KG1 (cell line): ENCODE results near the gene ZFP90.
"Not testable (repeated sequence)": the region's sequence is repeated elsewhere in the genome, so short reads cannot be mapped to it uniquely, and the experiment has no call there.

Source experiments
- DNase-seq: peaks from one replicate; lab custom pipeline; 2025; lab: John Stamatoyannopoulos, UW

ZFP90 gene

DNA sequence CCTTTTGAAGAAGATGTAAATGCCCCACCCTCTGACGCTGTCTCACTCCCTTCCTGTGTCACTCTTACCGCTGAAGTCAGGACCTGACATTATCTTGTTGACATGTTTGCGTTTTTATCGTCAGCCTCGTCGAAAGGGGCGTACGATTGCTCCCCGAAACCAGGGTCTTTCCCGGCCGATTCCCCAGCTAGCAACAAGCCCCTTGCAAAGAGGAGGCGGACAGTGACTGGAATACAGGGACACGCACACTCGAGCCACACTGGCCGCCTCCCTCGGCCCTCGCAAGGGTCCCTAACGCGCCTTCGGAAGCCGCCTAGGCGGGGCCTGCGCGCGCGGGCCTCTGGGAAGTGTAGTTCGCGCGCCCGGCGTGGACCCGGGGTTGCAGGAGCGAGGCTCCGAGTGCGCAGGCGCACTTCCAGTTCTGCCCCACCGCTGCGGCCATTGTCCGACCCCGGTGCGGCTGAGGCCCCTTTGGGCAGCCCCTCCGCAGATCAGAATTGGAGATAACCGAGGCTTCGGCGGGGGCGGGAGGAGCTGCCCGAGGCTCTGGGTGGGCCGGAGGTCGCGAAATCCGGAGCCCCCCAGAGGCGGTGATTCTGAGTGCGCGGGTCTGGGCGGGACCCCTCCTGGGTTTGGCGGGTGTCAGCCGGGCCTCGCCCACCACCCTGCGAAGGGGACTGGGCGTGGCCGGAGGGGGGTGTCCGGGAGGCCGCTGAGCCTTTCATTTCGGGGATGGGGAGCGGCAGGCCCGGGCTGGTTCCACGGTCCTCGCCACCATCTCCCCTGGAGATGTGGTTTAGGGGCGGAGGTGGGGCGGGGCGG lies at the start of gene ZFP90:
Gene ZFP90, plus strand, starts transcription at position 412 of the 822 bp plus-strand sequence. CDS start 502 bp downstream, outside the sequence.
- DNase-seq, result peak; percentile 86

DNA sequence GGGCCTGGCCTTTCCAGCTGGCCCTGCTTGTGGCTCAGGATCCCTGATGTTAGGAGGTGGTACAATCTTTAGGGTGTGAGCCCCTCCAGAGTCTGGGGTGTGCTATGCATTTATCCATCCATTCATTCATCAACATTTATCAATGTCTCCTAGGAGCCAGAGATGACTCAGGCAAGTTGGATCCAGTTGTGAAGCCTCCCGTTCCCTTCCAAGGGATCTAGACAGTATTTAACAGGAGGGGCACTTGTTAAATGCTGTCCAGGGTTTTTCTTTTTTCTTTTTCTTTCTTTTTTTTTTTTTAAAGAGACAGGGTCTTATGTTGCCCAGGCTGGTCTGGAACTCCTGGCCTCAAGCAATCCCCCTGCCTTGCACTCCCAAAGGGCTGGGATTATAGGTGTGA lies 48.7 kb upstream of the ZFP90 start:
- DNase-seq, result no peak

DNA sequence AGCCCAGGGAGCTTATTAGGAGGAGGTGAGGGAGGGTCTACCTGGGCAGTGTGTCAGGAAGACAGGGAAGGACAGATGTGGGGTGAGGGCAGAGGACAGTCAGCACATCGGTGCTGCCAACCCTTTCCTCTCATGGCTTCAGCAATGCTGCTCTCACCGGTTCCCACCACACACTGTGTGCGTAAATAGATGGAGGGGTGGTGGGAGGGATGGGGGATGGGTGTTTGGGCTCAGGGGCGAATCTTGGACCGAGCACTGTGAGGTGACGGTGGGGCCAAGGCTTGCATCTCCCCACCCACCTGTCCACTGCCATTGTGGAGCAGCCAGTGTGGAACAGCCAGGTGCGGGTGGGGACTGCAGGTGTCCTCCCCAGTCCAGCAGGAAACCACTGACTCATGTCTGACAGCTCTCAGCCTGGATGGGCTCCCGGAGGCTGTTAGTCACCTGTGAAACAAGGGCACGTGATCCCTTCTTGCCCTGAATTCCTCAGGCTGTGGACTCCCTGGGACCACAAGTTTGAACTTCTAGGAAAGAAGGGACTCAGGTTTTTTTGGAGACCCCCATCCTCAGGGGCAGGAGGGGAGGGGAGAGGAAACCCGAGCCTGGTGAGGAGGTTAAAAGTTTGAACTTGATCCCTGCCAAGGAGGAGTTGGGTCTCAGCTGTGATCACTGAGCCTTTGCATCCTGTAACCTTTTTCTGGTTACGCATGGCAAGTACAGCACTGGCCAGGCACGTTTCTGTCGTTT lies 48.1 kb upstream of the ZFP90 start:
- no peak for DNase-seq

DNA sequence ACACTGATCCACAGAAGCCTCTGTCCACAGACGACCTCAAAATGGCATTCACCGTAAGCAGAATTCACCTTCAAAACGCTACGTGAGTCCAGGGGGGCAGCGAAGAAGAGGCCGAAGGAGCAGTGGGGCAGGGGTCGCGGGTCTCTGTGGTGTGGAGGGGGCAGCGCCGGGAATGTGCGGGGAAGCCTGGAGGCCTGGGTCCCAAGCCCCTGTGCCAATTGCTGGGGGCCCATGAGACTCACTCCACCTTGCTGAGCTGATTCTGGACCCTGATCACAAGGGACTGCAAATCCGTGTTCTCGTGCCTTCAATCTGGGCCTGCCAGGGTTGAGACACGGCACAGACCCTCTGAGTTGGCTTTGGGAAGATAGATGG lies 47.5 kb upstream of the ZFP90 start:
- DNase-seq, result no peak

DNA sequence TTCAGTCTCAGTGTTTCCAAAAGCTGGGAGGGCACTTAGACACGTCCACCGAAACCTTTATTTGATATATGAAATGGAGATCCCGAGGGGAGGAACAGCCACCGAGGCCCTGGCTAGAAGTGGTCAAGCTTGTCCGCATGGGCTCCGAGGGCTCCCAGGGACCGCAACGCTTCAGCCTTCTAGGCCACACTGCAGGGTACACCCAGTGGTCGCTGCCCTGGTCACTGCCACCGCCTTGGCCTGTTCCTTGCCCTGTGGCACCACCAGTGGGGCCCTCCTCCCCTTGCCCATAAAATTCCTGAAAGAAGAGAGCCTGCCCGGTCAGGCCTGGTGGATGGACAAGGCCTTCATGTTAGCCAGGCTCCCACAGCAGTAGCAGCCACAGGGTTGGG lies 46.9 kb upstream of the ZFP90 start:
- DNase-seq, result no peak

DNA sequence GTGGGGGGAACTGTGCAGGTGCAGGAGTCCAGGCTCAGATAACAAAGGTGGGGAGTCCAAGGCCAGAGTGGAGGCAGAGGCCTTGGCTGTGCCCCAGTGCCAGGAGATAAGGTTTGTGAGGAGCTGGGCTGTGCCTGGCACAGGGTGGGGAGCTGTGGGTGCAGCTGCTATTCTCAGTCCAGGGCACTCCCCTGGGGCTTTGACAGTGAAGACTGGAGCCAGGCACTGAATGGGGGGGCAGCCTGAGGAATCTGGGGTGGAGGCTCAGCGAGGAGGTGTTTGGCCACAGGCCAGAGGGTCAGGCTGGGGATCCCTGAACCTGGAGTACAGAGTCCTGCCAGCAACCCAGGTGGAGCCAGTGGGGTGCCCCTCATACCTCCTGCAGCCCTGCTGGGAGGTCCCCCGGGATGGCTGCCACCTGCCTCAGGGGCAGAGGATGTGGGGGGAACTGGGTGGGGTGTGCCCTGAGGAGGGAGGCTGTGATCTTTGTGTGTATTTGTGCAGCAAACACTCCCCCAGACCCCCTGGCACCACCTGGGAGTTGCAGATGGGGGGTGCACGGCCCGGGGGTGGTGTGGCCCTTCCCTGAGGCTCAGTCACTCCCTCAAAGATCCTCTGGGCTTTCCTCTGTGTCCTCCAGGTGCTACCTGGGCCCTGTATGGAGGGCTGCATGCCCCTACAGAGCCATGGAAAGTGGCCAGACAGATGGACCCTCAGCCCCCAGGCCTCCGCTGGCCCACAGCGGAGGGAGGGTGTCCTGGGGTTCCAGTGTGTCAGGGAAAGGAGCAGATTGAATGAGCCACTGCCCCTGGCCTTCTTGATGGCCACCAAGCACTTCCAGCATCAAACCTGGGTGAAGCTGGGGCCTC lies 46.3 kb upstream of the ZFP90 start:
- no peak for DNase-seq

DNA sequence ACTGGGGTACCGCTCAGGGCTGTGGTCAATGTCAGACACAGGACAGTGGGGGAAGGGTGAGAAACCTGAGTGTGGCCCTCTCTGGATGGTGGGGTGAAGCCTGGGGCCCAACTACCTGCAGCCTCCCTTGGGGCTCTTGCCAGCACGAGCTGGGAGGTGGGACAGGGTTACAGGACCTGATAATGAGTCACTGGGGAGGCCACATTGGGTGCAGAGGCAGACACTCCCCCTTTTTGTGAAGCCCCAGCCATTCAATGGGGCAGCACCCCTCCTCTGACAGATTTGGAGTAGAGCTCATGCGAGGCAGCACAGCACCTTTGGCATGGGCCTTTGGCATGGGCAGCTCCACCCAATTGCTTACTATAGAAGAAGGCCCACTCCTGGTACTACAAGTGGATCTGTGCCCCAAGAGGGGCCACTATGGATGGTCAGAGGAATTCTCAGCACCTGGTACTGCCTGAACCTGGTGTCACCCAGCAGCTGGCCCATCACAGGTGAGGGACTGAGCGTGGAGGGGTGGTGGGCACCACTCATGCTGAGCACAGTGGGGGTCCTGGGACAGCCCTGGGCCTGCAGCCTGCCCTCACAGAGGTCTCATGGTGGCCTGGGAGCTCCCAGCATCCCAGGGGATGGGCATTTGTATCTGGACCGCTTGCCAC lies 45.5 kb upstream of the ZFP90 start:
- no peak for DNase-seq

DNA sequence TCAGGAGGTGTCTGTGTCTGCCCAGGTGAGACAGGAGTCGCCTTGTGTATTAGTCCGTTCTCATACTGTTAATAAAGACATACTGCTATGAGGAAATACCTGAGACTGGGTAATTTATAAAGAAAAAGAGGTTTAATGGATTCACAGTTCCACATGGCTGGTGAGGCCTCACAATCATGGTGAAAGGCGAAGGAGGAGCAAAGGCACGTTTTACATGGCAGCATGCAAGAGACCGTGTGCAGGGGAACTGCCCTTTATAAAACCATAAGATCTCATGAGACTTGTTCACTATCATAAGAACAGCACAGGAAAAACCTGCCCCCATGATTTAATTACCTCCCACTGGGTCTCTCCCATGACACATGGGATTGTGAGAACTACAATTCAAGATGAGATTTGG lies 44.8 kb upstream of the ZFP90 start:
- DNase-seq, result not testable (repeated sequence)

DNA sequence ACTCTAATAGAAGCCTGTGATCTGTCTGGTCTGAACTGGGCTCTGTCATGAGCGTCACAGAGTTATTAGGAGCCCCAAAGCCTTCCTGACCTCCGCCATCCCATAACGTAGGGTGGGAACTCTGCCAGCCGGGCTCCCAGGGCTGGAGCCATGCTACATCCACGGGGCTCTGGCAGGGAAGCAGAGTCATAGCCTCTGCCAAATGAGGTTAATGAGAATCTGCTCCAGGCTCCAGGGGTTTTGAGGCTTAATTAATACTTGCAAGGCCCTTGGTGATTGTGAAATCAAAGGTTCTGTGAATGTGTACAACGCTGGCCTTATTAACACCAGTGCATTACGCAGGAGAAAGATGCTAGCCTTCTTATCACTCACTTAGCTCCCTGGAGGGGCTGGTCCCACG lies 42.4 kb upstream of the ZFP90 start:
- no peak for DNase-seq

DNA sequence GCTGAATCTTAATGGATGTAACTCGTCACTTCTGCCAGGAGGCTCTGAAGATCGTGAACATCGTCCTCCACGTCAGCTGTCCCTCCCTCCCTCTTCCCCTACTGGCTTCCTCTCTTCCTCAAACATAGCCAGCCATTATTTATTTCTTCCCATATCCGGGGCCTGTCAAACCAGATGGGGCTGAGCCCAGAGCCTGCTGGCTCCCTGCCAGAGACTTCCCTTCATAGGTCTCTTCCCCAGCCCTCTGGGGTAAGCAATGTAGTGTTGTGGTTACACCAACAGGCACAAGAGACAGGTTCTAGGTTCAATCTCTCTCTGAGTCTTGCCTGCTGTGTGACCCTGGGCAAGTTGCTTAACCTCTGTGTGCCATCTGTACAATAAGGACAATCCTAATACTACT lies 40.1 kb upstream of the ZFP90 start:
- DNase-seq, result peak; percentile 14

DNA sequence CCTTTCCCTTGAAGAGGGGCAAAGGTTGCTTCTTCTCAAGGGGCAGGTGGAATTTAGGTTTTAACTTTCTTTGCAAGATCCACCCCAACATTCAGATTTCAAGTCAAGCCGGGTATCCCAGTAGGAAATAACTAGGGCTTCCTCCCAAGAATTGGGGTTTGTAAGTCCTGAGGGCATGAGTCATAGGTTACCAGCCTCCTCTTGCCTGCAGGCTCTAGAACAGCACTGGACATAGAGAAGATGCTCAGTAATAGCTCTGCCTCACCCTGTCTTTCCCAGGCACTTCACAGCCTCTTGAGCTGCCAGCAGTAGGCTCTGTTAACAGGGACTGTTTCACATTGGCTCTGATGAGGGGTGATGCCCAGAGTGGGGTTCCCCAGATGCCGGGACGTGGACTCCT lies 35.8 kb upstream of the ZFP90 start:
- DNase-seq, result no peak

DNA sequence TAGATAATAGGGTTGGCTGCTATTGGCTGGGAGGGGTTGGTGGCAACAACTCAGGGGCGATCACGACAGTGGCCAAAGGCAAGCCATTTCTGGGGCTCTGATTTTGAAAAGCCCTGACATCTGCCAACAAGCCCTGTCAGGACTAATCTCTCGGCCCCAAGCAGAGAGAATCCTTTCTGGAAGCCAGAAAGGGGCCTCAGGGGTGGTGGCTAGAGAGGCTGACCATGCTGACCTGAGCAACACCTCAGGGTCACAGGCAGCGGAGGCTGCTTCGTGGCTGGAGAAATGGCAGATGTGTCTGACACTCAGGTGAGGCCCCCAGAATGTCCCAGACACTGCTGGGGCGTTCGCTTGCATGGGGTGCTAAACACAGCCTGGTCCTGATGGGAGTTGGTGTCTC lies 35.0 kb upstream of the ZFP90 start:
- no peak for DNase-seq

DNA sequence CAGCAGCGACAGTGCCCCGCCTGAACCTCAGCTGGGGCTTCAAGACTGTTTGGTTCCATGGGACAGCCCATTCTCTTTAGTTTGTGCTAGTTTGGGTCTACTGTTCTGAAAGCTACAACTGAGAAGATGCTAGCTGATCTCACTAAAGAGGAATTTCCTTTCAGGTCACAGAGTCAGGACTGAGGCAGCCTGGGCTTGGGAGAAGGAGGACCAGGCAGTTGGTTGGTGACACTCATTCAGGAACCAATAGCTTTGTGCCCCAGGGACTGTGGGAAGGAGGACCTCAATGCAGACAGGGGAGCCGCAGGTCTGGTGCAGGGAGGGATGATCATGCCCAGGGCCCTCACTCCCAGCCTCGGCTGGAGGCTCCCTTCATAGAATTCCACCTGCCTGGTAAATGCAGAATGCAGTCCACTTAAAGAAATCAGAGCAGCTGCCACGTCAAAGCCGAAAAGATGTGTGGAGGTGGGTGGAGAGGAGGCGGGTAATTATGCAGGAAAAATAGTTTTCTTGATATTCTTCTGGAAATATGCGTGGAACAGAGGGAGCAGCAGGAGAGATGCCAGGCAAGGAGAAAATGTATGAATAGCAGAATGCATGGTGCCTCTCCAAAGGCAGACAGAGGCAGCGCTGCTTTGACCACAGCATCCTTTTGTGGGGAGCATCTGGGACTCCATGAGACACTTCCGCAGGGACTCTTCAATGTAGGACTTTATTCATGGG lies 32.6 kb upstream of the ZFP90 start:
- DNase-seq, result no peak

DNA sequence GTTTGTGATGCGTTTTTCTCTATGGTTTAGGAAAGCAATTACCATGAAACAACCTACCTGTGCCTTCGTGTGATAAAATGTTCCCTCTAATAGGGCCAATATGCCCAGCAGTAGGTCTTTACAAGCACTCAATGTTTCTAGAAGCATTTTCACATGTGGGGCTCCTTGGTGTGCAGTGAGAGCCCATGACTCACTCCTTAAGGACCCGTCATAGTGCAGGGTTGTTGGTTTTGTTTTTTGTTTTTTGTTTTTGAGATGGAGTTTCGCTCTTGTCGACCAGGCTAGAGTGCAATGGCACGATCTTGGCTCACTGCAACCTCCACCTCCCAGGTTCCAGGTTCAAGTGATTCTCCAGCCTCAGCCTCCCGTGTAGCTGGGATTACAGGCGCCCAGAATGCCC lies 31.1 kb upstream of the ZFP90 start:
- no peak for DNase-seq

DNA sequence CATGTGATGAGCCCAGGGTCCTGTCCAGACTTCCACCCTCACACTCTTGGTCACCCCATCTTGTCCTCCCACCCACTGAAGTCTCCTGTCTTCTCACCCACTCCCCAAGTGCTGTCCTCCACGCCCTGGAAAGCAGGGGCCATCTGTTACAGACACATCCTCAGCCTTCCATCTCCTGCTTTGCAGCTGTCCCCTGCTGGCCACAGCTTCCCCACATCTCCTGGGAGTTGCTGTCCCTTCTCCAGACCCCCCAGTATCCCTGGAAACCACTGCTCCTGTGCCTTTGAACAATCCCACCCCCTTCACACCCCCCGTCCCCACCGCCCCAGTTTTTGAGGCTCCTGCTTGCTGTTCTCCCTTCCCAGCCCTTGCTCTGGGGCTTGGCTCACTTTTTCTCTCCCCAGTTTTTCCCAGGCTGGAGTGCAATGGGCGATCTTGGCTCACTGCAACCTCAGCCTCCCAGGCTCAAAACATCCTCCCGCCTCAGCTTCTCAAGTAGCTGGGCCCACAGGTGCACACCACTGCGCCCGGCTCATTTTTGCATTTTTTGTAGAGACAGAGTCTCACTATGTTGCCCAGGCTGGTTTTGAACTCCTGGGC lies 30.4 kb upstream of the ZFP90 start:
- no peak for DNase-seq

DNA sequence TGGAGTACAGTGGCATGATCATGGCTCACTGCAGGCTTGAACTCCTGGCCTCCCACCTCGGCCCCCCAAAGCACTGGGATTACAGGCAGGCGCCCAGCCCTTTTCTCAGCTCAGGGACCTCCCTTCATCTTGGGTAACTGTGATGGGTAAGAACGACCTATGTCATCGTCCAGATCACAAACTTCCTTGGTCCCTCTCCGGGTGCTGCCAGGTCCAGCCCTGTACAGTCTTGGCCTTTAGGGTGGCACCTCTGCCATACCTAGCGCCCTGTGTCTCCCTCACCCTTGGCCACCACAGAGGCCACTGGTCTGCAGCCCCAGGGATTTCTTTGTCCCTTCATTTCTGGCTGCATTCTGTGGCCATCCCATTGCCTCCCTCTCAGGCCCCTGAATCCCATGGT lies 29.7 kb upstream of the ZFP90 start:
- no peak for DNase-seq

DNA sequence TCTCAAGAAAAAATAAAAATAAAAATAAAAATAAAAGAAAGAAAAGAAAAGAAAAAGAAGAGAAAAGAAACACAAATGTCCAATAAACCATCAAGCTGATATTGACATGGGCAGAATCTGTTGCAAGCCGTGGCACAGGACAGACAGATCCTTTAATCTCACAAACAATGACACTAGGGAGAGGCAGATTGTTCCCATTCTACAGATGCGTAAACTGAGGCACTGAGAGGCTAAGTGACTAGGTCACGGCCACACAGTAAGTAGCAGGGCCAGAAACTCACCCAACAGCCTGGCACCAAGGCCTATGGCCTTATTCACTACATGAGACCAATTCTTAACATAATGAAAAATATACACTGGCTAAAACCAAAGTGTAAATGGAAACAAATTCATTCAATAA lies 28.3 kb upstream of the ZFP90 start:
- no peak for DNase-seq

DNA sequence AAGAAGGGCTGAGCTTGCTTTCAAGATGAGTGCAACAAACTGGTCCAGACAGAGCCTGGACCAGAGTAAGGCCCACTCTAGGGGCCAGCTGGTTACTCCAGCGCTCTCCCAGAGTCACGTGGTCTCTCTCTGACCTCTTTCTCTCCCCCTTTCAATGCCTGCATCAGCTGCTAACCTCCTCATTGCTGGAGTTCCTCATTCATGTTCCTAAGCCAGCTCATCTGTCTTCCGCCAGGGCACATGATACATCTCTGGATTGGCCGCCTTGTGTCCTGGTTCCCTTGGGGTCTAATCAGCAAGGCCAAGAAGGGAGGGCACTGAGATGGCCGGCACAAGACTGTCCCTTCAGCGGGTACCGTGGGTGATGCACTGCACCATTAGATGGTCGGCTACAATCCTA lies 26.9 kb upstream of the ZFP90 start:
- DNase-seq, result no peak

DNA sequence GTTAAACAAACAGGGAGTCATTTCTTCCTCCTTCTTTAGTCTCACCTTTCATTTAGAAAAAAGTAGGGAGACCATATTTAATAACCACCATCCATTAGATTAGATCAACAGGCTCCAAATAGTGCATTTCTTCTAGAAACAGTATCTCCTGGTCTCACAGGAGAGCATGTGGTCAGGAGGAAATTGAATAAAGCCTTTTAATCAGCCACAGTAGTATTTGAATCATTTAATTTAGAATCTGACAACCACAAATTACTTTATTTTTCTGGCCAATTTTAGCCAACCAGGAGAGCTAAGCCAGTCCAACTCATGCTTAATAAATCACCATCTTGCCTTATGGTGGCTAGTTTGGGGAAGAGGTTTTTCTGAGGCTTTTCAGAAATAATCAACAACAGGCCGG lies 26.3 kb upstream of the ZFP90 start:
- DNase-seq, result no peak

DNA sequence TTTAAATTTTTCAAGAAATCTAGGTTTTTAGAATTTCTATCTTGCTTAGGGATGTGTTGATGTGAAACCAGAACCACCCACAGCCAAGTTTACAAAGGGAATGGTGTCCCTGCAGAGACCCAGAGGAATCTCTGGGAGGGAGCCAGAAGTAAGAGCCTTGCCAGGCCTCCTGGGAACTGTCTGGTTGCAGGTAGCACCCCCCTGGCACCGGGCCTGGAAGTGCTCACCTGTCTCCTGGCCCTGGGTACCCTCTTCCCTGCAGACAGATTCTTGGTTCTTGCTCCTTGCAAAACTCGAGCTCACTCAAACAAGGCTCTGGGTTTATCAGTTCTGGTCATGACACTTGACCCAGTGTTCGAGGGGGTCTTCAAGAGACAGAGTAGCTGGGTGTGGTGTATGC lies 24.6 kb upstream of the ZFP90 start:
- DNase-seq, result no peak

DNA sequence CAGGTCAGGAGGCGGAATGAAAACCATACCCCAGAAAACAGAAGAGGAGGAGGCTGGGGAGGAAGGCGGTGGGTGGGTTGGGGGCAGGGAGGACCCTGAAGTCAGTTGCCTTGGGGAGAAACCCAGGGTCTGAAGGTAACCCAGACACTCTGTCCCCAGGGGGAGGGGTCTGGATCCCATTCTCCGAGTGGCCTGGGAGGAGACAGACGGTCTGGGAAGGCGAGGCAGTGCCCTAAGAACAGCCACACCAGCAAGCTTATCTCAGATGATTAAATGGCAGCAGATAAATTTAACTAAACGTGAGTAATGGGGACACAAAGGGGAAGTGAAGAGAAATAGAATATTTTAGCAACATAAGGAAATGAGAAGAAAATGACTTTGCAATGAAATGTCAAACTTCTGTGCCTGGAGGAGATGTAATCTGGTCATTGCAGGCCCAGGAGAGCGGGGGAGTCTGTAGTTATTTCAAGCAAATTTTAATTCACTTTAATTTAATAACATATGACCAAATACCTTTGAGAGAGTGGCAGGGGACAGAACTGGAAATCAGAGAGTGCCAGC lies 21.4 kb upstream of the ZFP90 start:
- peak; percentile 6 for DNase-seq
